Glomerular endothelial cell (primary cell): ENCODE results near the gene NDUFS6. TPM values are rescaled to one million over a fixed set of nuclear protein-coding genes. Genes with fewer than 3 reads are reported as not detected.

Source experiments
- DNase-seq: peaks from one replicate; pipeline ENCODE4 v3.0.0-alpha.2; 2011; ENCODE audit warnings: low read depth, low spot score; ENCODE audit errors: extremely low read depth
- total RNA-seq: library from RNA; depleted of rRNA; stranded (reverse); fragments of >200 nt; gene quantifications from 2 replicates; pipeline ENCODE4 v1.2.3, GENCODE V29; 2015

NDUFS6 gene
- total RNA-seq, 1 donor from 2014 or later, result 71.9 TPM

- DNase-seq, result no peak
Observed at GRCh38 chr5:1845696-1846095, 44.5 kb downstream of the NDUFS6 start.

- DNase-seq, result no peak
Observed at GRCh38 chr5:1846583-1846982, 45.4 kb downstream of the NDUFS6 start.

- no peak for DNase-seq
Observed at GRCh38 chr5:1847056-1847455, 45.8 kb downstream of the NDUFS6 start.

DNA sequence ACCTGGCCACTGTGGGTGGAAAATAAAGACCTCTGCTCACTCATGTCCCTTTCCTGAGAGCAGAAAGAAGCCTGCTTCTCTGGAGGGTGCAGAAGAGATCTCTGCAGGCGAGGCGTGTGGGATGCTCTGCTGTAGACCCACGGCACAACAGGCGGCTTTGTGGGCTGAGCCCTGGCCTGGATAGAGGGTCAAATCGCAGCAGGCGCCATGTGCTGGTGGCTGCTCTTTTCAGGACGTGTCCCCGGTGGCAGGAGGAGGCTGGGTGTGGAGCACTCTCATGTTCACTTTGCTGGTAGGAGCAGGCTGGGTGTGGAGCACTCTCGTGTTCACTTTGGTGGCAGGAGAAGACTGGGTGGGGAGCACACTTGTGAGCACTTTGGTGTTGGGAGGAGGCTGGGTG, 46.4 kb downstream of the NDUFS6 start:
- no peak for DNase-seq

- DNase-seq, result no peak
Observed at GRCh38 chr5:1850324-1851154, 49.3 kb downstream of the NDUFS6 start.

DNA sequence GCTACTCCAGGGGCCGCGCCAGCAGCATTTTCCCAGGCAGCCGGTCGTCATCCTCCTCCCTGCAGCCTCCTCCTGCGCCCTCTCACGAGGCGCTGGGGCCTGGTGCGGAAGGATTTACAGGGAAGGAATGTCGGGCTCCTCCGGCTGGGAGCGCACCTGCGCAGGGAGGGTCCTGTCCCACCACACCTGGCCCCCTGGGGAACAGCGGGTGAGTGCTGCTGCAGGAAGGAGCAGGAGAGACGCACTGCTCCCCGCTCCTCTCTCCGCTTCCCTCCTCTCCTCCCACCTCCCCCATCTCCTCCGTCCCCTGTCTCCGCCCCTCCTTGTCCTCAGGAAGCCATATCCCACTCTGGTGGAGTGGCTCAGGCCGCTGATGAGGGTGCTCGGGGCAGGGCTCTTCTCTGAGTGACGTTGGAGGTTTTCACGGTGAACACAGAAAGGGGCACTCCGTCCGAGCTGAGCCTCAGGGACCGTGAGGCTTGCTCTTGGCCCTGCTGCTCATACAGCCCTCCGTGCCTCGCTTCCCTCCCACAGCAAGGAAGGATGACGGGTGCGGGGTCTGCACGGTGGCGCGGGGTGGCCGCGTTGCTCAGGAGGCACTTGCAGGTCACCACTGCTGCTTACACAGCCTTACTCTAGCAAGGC, 50.2 kb downstream of the NDUFS6 start:
- no peak for DNase-seq

DNA sequence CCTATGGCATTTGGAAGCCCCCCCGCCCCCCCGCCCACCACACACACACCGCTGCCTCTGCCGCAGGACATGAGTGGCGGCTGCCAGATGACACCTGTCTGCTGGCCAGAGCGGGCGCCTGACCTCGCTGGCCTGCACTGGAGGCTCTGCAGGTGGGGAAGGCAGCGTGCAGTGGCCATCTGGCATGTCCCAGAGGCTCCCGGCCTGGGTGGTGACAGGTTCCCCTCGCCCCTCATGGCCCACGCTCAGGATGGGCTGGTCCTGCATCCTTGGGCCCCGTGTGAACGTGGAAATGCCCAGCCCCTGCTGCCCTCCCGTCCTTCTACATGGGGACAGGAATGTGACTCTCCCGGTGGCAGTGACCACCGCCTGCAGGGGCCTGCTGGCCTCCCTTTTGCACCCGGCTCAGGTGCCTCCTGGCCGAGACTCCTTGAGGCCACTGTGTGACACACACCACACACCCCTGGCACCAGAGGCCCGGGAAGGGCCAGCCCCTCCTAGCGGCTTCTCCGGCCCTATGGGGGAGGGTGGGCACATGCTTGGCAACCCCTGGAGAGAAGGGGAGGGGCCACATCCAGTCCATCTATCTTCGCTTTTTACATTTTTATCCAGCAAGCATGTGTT, 51.2 kb downstream of the NDUFS6 start:
- DNase-seq, result no peak

DNA sequence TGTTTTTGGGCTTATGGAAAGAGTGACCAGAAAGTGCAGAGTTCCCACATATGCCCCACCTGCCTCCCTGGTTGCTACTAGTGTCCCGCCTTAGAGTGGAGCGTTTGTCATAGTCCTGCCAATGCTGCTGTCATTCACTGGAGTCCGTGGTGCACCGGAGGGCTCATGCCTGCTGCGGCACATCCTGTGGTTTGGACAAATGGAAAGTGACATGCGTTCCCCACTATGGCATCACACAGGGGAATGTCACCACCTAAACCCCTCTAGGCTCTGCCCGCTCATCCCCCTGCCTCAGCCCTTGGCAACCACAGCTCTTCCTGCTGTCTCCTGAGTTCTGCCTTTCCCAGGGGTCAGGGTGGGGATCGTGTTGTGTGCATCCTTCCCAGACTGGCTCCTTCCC, 52.3 kb downstream of the NDUFS6 start:
- DNase-seq, result no peak

GRCh38 chr5:1855075-1855474, 53.9 kb downstream of the NDUFS6 start:
- DNase-seq, result no peak

DNA sequence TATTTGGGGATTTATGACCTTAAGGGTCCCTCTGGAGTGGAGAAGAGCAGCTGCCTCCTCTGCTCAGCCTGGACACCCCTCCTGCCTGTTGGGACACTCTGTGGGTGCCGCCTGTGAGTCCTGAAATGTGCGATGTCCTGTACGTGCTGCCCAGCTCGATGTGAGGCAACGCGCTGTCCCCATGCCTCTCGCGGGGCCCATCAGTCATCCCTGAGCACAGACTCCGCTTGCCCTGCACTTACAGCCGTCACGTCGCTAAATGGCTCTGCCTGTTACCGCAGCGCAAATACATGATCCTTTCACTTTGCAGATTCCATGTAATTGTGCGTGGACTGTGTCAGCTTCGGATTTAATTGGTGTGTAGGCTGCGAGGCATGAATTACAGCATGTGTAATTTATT, 54.4 kb downstream of the NDUFS6 start:
- no peak for DNase-seq

DNA sequence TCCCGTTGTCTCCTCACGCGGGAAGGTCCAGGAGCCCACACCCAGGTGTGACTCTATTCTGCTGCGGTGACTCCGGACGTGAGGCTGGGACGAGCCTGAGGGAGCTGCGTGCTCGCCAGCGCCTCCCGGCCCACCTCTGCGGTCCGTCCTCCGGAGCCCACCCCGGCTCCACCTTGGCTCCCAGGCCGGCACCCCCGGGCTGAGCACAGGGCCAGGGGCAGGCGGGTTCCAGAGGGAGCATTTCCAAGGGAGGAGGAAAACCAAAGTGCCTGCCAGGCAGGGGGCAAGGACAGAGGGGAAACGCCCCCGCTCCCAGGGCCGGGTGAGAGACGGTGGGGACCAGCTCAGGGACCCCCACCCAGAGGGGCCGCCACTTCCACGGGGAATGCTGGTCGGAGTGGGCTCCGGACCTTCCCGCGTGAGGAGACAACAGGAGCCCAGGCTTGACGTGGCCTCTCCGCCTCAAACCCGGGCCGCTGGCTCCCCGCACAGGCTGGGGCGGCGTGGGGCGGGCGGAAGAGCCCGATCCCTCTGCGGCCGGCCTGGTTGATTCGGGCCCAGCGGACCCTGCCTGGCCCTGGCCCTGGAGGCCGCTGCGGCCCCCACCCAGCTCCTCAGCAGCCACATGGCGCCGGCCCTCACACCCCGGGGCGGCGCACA, 55.5 kb downstream of the NDUFS6 start:
- no peak for DNase-seq

GRCh38 chr5:1857256-1857600, 56.0 kb downstream of the NDUFS6 start:
- DNase-seq, result no peak

GRCh38 chr5:1858436-1858835, 57.2 kb downstream of the NDUFS6 start:
- DNase-seq, result no peak

GRCh38 chr5:1859099-1859498, 57.9 kb downstream of the NDUFS6 start:
- no peak for DNase-seq

DNA sequence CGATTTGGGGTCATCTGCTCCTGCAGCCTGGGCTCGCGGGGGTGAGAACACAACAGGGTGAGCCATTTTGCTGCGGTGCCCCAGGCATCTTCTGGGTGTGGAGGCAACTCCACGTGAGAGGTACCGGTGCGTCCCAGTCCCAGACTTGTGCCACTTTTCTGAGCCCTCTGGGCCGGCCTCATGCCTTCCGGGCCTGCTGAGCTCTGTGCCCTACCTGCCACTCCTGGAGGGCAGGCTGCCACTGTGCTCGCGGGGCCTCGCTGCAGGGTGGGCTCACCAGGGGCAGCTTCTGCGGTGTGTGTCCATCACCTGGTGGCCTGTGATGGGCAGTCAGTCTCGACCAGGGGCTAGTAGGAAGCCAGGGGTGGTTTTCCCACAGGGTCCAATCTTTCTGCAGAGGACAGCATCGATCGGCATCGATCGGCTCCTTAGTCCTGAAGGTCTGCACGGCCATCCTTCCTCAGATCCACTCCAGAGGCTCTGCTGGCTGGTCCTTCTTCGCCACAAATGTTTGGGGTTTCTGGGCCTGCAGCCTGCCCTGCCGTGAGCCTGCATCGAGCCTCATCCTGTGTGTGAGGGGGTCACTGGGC, 58.9 kb downstream of the NDUFS6 start:
- no peak for DNase-seq

- DNase-seq, result no peak
Observed at GRCh38 chr5:1860949-1861348, 59.7 kb downstream of the NDUFS6 start.

DNA sequence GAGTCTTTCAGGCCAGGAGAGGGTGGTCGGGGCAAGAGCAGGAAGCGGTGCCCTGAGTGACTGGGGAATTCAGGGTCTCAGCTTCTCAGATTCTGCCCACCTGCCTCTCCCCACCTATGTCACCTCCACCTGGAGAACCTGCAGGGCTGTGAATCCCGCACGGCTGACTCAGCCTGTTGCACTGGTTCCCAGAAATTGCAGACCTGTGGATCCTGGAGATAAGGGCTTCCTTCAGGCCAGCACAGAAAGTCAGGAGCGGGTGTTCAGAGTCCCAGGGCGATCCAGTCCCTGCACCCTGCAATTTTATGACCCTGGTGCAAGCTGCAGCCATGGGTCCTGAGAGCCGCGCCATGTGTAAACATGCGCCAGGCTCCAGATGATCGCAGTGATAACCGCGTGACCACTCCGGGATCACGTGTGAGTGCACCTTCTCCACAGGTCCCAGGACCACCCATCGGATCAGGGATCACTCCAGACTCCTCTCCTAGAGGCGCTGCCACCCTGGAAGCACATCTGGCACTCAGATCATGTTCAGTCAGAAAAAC, 63.8 kb downstream of the NDUFS6 start:
- DNase-seq, result no peak

GRCh38 chr5:1865486-1865885, 64.3 kb downstream of the NDUFS6 start:
- no peak for DNase-seq
